C4-2B (cell line): Measurements from ENCODE around the gene SQSTM1.

Source experiments
- ZFX ChIP-seq: fragments of 450-650 bp; IDR thresholded peaks from 2 replicates; pipeline ENCODE4 v1.6.1; 2017
- TF ChIP-seq, protein P1 (sequence below): fragments of 450-650 bp; conservative IDR thresholded peaks from 2 replicates; pipeline ENCODE4 v1.5.1; 2017; ENCODE audit warnings: mild to moderate bottlenecking

DNA sequence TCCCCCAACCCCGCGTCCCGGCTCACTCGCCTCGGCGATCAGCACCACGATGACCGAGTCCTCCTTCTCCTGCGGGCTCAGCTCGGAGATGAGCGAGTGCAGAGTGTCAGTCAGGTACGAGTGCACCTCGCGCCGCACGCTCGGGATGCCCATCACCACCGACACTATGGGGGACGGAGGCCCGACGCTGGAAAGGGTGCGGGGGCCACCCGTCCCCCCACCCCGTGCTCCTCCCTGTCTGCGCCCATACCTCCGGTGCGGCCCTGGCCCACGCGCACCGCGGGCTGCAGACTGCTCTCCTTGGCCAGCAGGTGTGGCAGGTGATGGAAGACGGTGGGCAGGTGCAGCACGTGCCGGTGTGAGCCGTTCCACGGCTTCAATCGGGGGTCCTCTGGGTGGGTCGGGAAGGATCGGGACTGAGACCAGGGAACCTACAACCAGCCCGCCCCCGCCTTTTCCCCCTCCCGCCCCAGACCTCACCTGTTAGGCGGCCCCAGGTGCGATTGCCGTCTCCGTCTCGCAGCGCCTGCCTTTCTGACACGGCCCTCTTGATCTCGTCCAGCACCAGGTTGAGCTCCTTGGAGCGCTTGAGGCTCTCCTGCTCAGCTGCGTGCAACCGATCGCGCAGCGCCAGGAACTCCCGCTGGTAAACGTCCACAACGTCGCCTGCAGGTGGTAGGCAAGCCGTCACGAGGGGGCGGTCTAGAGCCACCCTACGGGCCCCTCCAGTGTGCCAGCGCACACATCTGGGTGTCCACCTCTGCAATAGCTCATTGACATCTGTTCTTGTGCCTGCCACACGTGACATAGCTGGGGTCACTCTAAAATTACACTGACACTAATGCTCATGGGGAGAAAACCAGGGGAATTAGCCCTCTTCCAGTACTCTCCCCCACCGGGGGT, 19.1 kb upstream of the SQSTM1 start:
- TF ChIP-seq, protein P1, sequence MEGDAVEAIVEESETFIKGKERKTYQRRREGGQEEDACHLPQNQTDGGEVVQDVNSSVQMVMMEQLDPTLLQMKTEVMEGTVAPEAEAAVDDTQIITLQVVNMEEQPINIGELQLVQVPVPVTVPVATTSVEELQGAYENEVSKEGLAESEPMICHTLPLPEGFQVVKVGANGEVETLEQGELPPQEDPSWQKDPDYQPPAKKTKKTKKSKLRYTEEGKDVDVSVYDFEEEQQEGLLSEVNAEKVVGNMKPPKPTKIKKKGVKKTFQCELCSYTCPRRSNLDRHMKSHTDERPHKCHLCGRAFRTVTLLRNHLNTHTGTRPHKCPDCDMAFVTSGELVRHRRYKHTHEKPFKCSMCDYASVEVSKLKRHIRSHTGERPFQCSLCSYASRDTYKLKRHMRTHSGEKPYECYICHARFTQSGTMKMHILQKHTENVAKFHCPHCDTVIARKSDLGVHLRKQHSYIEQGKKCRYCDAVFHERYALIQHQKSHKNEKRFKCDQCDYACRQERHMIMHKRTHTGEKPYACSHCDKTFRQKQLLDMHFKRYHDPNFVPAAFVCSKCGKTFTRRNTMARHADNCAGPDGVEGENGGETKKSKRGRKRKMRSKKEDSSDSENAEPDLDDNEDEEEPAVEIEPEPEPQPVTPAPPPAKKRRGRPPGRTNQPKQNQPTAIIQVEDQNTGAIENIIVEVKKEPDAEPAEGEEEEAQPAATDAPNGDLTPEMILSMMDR: no peak; the same call in 1 of the 2 replicates
- no peak for TF ChIP-seq ZFX
